Activated T-helper 1 cell treated with anti-CD3 and anti-CD28 coated beads, Interleukin-2, amount 50 U/mL, for 16 hours (primary cell): ENCODE data around the gene KCNQ5.

Experiments
- DNase-seq, 2 donors: peaks; one replicate each; pipeline ENCODE4 v3.0.0-alpha.2; 2020; ENCODE audit warnings: low read depth in 1 of 2, low spot score in 1 of 2

The KCNQ5 gene

GRCh38 chr6:72639920-72640614, 18.2 kb downstream of the KCNQ5 start:
- no peak for DNase-seq

GRCh38 chr6:72640615-72640930, 18.7 kb downstream of the KCNQ5 start:
- DNase-seq: no peak

- DNase-seq: no peak
Observed at GRCh38 chr6:72642435-72642834, 20.6 kb downstream of the KCNQ5 start.

GRCh38 chr6:72643214-72643613, 21.4 kb downstream of the KCNQ5 start:
- no peak for DNase-seq

GRCh38 chr6:72646604-72647485, 25.0 kb downstream of the KCNQ5 start:
- no peak for DNase-seq

- DNase-seq: no peak
Observed at GRCh38 chr6:72647489-72647888, 25.6 kb downstream of the KCNQ5 start.

- no peak for DNase-seq
Observed at GRCh38 chr6:72649032-72649984, 27.4 kb downstream of the KCNQ5 start.

GRCh38 chr6:72650081-72650745, 28.3 kb downstream of the KCNQ5 start:
- no peak for DNase-seq

GRCh38 chr6:72651174-72651573, 29.3 kb downstream of the KCNQ5 start:
- DNase-seq: no peak

- DNase-seq: no peak
Observed at GRCh38 chr6:72651967-72652956, 30.4 kb downstream of the KCNQ5 start.

GRCh38 chr6:72653026-72653425, 31.2 kb downstream of the KCNQ5 start:
- no peak for DNase-seq

- DNase-seq: no peak
Observed at GRCh38 chr6:72654071-72654621, 32.3 kb downstream of the KCNQ5 start.

- DNase-seq: no peak
Observed at GRCh38 chr6:72657407-72658197, 35.7 kb downstream of the KCNQ5 start.

- DNase-seq: no peak
Observed at GRCh38 chr6:72659754-72660153, 37.9 kb downstream of the KCNQ5 start.

- no peak for DNase-seq
Observed at GRCh38 chr6:72661411-72661810, 39.5 kb downstream of the KCNQ5 start.

- DNase-seq: no peak
Observed at GRCh38 chr6:72665599-72665998, 43.7 kb downstream of the KCNQ5 start.

- no peak for DNase-seq
Observed at GRCh38 chr6:72669324-72669723, 47.5 kb downstream of the KCNQ5 start.

- no peak for DNase-seq
Observed at GRCh38 chr6:72672906-72673305, 51.0 kb downstream of the KCNQ5 start.

- no peak for DNase-seq
Observed at GRCh38 chr6:72674842-72675241, 53.0 kb downstream of the KCNQ5 start.
